Central memory CD4-positive, alpha-beta T cell (primary cell): ENCODE data around the gene SSBP2.
"Not testable (repeated sequence)": the region's sequence is repeated elsewhere in the genome, so short reads cannot be mapped to it uniquely, and the experiment has no call there.

Source experiments
- DNase-seq: peaks from one replicate; pipeline ENCODE4 v3.0.0; 2022

SSBP2 gene

DNA sequence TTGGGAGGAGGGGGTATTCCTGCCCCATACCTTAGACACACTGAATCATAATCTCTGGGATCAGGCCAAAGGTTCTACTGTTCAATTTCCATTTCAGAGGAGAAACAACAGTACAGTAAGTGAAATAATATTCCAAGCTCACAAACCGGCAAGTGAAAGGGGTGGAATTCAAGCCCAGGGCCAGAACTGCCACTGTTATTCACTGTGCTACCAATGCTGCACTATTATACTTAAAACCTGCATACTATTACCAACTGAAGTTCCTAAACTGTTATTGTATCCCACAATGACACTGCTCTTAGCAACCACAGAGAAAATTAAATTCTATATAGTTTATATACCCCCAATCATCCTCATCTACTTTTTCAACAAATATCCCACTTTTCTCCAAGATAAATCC lies 24.6 kb downstream of the SSBP2 start:
- no peak for DNase-seq

- DNase-seq: no peak
Measured at GRCh38 chr5:81724571-81724970, 26.3 kb downstream of the SSBP2 start.

DNA sequence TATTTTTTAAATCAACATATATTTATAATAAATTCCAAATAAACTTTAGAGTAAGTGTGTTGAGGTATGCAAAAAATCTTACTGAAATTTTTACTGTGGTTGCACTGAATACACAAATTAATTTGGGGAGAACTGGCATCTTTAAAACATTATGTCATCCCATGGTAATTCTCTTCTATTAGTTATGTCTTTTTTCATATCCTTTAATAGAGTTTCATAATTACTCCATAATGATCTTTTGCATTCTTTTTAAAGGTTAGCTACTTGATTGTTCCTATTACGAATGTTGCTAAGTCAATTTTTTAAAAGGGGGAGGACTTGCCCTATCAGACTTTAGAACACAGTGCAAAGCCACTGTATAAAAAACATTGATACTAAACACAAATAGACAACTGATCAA lies 26.8 kb downstream of the SSBP2 start:
- no peak for DNase-seq

- DNase-seq: no peak
Measured at GRCh38 chr5:81721049-81721448, 29.8 kb downstream of the SSBP2 start.

DNA sequence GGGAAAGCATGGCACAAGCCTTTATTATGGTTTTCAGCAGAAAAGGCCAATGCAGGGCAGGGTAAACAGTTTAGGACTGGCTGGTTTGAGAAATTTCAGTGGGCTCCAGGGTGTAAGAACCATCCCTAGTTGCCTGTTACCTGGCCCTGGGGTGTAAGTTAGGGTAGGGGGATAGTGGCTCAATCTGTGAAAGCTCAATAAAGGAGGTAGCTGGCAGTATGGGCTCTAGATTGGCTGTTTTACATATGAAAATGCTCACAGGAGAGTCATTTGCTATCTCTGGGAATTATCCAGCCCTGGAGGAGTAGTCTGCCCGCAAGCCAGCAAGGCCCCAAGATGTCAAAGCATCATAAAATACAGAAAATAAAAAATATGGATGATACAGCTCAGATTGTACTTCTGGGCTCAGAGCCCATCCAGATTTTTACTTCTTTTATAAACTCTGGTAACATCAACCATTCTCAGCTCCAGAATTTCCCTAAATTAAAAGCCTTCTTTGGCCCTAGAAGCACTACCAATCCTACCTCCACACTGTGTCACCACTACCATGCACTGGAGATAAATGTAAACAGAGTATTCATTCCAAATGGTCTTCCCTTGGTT lies 31.1 kb downstream of the SSBP2 start:
- DNase-seq: no peak

- no peak for DNase-seq
Measured at GRCh38 chr5:81718300-81718699, 32.6 kb downstream of the SSBP2 start.

DNA sequence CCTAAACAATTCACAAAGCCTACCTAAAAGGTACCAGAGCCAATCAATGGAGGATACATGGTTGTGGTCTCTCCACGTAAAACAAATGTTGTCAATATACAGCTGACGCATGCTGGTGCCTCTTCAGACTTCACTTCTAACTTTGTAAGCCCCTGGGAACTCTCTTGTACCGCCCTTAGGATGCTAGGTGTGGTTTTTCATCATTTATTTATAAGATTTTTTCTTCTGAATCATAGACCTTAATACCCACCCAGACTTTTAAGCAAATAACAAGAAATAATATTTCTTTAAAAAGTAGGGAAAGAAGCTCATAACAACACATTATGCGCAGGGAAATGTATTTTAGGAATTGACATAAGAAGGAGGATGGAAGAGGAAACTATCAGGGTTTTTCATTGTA lies 33.0 kb downstream of the SSBP2 start:
- no peak for DNase-seq

DNA sequence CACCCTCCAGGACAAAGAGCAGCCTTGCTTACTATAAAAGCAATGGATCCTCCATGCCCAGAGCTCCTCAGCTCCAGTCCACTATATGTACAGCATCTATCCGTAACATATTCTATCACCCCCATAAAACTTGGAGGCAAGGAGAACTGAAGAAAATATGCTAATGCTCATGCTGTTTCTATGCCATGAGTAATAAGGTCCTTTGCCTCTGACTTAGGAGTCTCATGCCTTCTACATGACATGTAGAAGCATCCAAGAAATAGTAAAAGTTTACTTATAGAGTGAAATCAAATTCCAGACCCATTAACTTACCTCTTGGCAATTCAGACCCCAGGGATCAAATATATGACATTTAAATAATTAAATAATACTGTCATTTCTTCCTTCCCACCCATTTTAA lies 33.7 kb downstream of the SSBP2 start:
- DNase-seq: no peak

GRCh38 chr5:81714076-81714475 lies 36.8 kb downstream of the SSBP2 start:
- not testable (repeated sequence) for DNase-seq

- no peak for DNase-seq
Measured at GRCh38 chr5:81708889-81709288, 42.0 kb downstream of the SSBP2 start.

GRCh38 chr5:81703840-81704239 lies 47.1 kb downstream of the SSBP2 start:
- no peak for DNase-seq

- no peak for DNase-seq
Measured at GRCh38 chr5:81700166-81700565, 50.7 kb downstream of the SSBP2 start.

DNA sequence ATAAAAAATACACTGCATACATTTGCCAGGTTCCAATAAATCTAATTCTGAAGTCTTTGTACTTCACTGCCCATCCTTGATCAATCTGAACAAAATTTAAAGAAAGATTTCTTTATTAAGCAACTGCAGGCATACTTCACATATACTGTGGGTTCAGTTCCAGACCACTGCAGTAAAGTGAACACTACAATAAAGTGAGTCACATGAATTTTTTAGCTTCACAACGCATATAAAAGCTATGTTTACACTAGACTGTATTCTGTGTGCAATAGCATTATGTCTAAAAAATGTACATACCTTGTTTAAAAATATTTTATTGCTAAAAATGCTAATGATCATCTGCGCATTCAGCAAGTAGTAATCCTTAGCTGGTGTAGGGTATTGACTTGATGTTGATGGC lies 52.1 kb downstream of the SSBP2 start:
- no peak for DNase-seq

- DNase-seq: no peak
Measured at GRCh38 chr5:81696418-81697397, 54.2 kb downstream of the SSBP2 start.

DNA sequence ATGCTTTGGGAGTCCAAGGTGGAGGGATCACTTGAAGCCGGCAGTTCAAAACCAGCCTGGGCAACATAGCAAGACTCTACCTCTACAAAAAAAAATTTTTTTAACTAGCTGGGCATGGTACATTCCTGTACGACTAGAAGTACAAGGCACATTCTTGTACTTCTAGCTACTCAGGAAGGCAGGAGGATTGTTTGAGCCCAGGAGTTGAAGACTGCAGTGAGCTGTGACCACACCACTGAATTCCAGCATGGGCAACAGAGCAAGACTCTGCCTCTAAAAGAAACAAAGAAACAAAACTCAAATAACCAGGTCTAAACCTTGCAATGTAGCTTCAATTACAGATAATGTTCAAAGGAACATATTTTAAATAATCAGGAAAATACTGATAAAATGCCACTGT lies 56.2 kb downstream of the SSBP2 start:
- no peak for DNase-seq

GRCh38 chr5:81688215-81688614 lies 62.7 kb downstream of the SSBP2 start:
- no peak for DNase-seq

DNA sequence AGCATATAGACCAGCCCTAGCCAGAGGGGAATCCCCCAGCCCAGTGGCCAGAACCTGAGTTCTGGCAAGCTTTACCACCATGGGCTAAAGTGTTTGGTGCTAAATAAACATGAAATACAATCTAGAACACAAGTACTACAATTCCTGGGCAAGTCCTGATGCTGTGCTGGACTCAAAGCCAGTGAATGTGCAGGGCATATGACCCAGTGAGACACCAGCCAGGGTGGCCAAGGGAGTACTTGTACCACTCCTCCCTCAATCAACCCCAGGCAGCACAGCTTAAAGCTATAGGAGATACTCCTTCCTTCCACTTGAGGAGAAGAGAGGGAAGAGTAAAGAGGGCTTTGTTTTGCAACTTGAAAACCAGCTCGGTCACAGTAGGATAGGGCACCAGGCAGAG lies 63.6 kb downstream of the SSBP2 start:
- no peak for DNase-seq

DNA sequence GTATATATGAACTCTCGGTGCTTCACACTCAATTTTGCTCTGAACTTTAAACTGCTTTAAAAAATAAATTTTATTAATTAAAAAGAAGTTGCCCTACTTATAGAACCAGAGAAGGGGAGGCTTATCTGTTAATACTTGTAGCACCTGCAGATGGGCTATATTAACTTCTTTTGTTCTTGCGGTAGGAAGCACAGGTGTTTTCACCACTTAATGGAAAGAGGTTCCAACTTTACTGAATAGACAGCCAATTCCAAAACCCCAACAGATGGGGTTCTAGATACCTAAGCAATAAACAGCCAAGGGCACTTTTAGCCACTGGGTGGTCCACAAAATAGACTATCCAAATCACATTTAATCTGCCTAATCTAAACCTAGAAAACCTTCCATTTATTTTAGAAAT lies 65.4 kb downstream of the SSBP2 start:
- DNase-seq: no peak

GRCh38 chr5:81679885-81680284 lies 71.0 kb downstream of the SSBP2 start:
- DNase-seq: no peak

DNA sequence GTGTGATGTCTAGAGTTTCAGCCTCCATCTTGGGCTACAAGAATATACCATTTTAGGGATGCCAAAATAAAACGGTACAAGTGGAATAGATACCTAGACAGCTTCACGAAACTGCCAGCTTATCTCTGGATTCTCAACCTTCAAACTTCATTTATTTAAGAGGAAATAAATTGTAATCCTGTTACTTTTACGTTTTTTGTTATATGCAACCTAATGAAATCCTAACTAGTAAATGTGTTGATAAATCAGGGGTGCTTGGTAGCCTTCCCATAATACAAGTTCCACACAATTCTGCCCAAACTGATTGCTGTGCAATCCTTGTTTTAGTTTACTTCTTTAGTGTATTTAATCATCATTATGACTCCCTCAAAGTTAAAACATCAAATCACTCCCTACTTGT lies 75.5 kb downstream of the SSBP2 start:
- DNase-seq: no peak

- no peak for DNase-seq
Measured at GRCh38 chr5:81665795-81666194, 85.1 kb downstream of the SSBP2 start.

DNA sequence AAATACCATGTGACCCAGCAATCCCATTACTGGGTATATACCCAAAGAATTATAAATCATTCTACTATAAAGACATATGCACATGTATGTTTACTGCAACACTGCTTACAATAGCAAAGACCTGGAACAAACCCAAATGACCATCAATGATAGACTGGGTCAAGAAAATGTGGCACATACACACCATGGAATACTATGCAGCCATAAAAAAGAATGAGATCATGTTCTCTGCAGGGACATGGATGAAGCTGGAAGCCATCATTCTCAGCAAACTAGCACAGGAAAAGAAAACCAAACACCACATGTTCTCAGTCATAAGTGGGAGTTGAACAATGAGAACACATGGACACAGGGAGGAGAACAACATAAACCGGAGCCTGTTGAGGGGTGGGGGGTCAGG lies 90.3 kb downstream of the SSBP2 start:
- not testable (repeated sequence) for DNase-seq

DNA sequence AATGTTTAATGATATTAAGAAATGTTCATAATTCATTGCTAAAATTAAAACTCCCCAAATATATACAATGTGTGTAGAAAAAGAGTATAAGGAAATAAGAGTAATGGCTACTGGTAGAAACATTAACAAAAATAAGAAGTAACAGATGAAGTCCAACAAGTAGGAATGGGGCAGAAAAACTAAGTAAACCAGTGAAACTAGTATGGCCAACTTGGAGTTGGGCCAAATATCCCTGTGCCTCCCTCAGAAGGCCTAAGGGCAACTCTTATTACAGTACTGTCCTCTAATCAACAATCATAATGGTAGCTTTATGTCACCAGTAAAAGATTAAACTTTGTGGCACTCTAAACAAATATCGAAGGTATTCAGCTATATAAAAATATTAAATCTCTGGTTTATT lies 93.5 kb downstream of the SSBP2 start:
- DNase-seq: no peak

DNA sequence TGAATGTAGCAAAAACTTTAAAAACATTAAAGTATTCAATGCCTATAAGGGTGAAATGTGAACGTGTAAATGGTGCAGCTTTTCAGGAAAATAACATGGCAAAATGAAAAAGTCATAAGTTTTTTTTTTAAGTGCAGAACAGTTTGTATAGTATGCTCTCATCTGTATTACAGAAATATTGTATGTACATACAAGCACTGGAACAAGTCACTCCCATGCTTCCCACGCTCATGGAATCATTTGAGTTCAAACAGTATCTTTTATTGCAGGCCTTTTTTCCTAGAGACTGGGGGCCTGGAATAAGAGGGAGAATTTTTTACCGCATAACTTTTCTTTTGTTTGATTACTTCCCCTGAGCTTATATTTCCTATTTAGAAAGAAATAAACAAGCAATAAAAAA lies 94.1 kb downstream of the SSBP2 start:
- no peak for DNase-seq
